NCI-H2196 (cell line): ENCODE data around the gene CEMIP2.

Experiments used
- DNase-seq: peaks from one replicate; lab custom pipeline; 2025; ENCODE audit not compliant: unreplicated experiment; lab: John Stamatoyannopoulos, UW

Gene CEMIP2

GRCh38 chr9:71752928-71753327 is 15.4 kb downstream of the CEMIP2 start:
- DNase-seq = no peak

GRCh38 chr9:71752352-71752751 is 16.0 kb downstream of the CEMIP2 start:
- no peak for DNase-seq

- DNase-seq = no peak
Measured at GRCh38 chr9:71748280-71748743, 20.0 kb downstream of the CEMIP2 start.

- DNase-seq = no peak
Measured at GRCh38 chr9:71747576-71747975, 20.7 kb downstream of the CEMIP2 start.

- no peak for DNase-seq
Measured at GRCh38 chr9:71746758-71747125, 21.6 kb downstream of the CEMIP2 start.

- no peak for DNase-seq
Measured at GRCh38 chr9:71746023-71746757, 22.1 kb downstream of the CEMIP2 start.

GRCh38 chr9:71744754-71745521 is 23.4 kb downstream of the CEMIP2 start:
- no peak for DNase-seq

GRCh38 chr9:71743882-71744281 is 24.4 kb downstream of the CEMIP2 start:
- no peak for DNase-seq

GRCh38 chr9:71743217-71743705 is 25.1 kb downstream of the CEMIP2 start:
- no peak for DNase-seq

GRCh38 chr9:71742703-71743102 is 25.6 kb downstream of the CEMIP2 start:
- DNase-seq = no peak

- DNase-seq = no peak
Measured at GRCh38 chr9:71741926-71742648, 26.2 kb downstream of the CEMIP2 start.

- no peak for DNase-seq
Measured at GRCh38 chr9:71740199-71740598, 28.1 kb downstream of the CEMIP2 start.

- DNase-seq = no peak
Measured at GRCh38 chr9:71737455-71737854, 30.9 kb downstream of the CEMIP2 start.

- DNase-seq = no peak
Measured at GRCh38 chr9:71736236-71736635, 32.1 kb downstream of the CEMIP2 start.

- DNase-seq = no peak
Measured at GRCh38 chr9:71734950-71735349, 33.4 kb downstream of the CEMIP2 start.

GRCh38 chr9:71733176-71733575 is 35.1 kb downstream of the CEMIP2 start:
- DNase-seq = no peak

- DNase-seq = no peak
Measured at GRCh38 chr9:71729816-71730526, 38.3 kb downstream of the CEMIP2 start.

GRCh38 chr9:71726723-71727122 is 41.6 kb downstream of the CEMIP2 start:
- DNase-seq = no peak

- peak; percentile 32 for DNase-seq
Measured at GRCh38 chr9:71725590-71726338, 42.5 kb downstream of the CEMIP2 start.

GRCh38 chr9:71721855-71722254 is 46.5 kb downstream of the CEMIP2 start:
- DNase-seq = no peak
